IMR-90 (cell line): Measurements from ENCODE around the gene TBCEL. TPM values are rescaled to one million over a fixed set of nuclear protein-coding genes. Genes with fewer than 3 reads are reported as not detected.

Source experiments
- ATAC-seq: fragments of 200-7000 bp; cut with Tn5 transposase; 2 replicates; pipeline ENCODE4 v1.9.1; 2020; ENCODE audit warnings: low read depth, mild to moderate bottlenecking, moderate library complexity
- BruUV-seq: library from RNA; stranded (reverse); fragments of 400-500 nt; replicated peaks from 2 replicates; lab custom pipeline; 2021; lab: Mats Ljungman, UMichigan
- CTCF ChIA-PET: fragments of 300-600 bp; formaldehyde crosslinking; extraction: SDS; loops from one replicate; lab custom pipeline; 2021; ENCODE audit warnings: antibody characterized with exemption; lab: Yijun Ruan, JAX
- POLR2A ChIA-PET: fragments of 300-600 bp; sonication (Branson Sonifier 250); formaldehyde crosslinking; loops from one replicate; lab custom pipeline; 2022; ENCODE audit warnings: antibody characterized with exemption; ENCODE audit not compliant: unreplicated experiment; lab: Charles Lee
- DNase-seq: peaks from one replicate; pipeline ENCODE4 v3.0.0; 2013
- H2AFZ ChIP-seq: replicated peaks from 2 replicates; pipeline ENCODE3; 2013; ENCODE audit warnings: low read length, mild to moderate bottlenecking; ENCODE audit not compliant: poor library complexity
- H2AK5ac ChIP-seq: 2 replicates; pipeline ENCODE4 v1.6.1; 2013; ENCODE audit warnings: low read depth, low read length, inconsistent platforms
- H2AK9ac ChIP-seq: replicated peaks from 2 replicates; pipeline ENCODE3; 2013; ENCODE audit warnings: mild to moderate bottlenecking, low read depth, low read length, moderate library complexity; ENCODE audit not compliant: poor library complexity
- H2BK120ac ChIP-seq: 2 replicates; pipeline ENCODE4 v1.6.1; 2013; ENCODE audit warnings: low read depth, low read length, inconsistent platforms
- H2BK15ac ChIP-seq: 3 replicates; pipeline ENCODE4 v1.6.1; 2013; ENCODE audit warnings: low read depth, low read length, inconsistent platforms
- H2BK20ac ChIP-seq: 2 replicates; pipeline ENCODE4 v1.6.1; 2013; ENCODE audit warnings: low read depth, mild to moderate bottlenecking, inconsistent platforms, low read length, moderate library complexity
- H2BK5ac ChIP-seq: 2 replicates; pipeline ENCODE4 v1.6.1; 2013; ENCODE audit warnings: mild to moderate bottlenecking, low read depth, low read length, inconsistent platforms; ENCODE audit not compliant: poor library complexity, severe bottlenecking
- H3K14ac ChIP-seq: replicated peaks from 2 replicates; pipeline ENCODE4 v1.6.1; 2013; ENCODE audit warnings: low read depth, low read length, inconsistent platforms
- H3K18ac ChIP-seq: 2 replicates; pipeline ENCODE4 v1.6.1; 2013; ENCODE audit warnings: low read depth, low read length, control low read depth
- H3K23ac ChIP-seq: 2 replicates; pipeline ENCODE4 v1.6.1; 2013; ENCODE audit warnings: low read depth, low read length, inconsistent platforms
- H3K27ac ChIP-seq: 2 replicates; pipeline ENCODE4 v1.5.1; 2013; ENCODE audit warnings: mild to moderate bottlenecking, control low read depth, low read length; ENCODE audit not compliant: insufficient read depth
- H3K27me3 ChIP-seq: 2 replicates; pipeline ENCODE4 v1.6.1; 2013; ENCODE audit warnings: low read length; ENCODE audit not compliant: control insufficient read depth, insufficient read depth
- H3K36me3 ChIP-seq: 2 replicates; pipeline ENCODE4 v1.6.1; 2013; ENCODE audit warnings: low read length, mixed read lengths; ENCODE audit not compliant: control insufficient read depth, insufficient read depth
- H3K4ac ChIP-seq: 2 replicates; pipeline ENCODE4 v1.6.1; 2013; ENCODE audit warnings: low read depth, low read length, inconsistent platforms
- H3K4me1 ChIP-seq: 2 replicates; pipeline ENCODE4 v1.6.1; 2013; ENCODE audit warnings: low read length, mixed read lengths; ENCODE audit not compliant: control insufficient read depth, insufficient read depth
- H3K4me2 ChIP-seq: 2 replicates; pipeline ENCODE4 v1.6.1; 2013; ENCODE audit warnings: low read depth, mild to moderate bottlenecking, control low read depth, low read length, moderate library complexity
- H3K4me3 ChIP-seq: 2 replicates; pipeline ENCODE4 v1.5.1; 2013; ENCODE audit warnings: low read depth, mild to moderate bottlenecking, control low read depth, low read length, moderate library complexity; ENCODE audit not compliant: insufficient read depth
- H3K56ac ChIP-seq: 2 replicates; pipeline ENCODE4 v1.6.1; 2013; ENCODE audit warnings: low read length, inconsistent platforms; ENCODE audit not compliant: insufficient read depth; ENCODE audit errors: extremely low read depth
- H3K79me1 ChIP-seq, 2 experiments: 2 replicates each; pipeline ENCODE4 v1.6.1; 2013; ENCODE audit warnings: low read length in 2 of 2, inconsistent platforms in 1 of 2, low read depth in 1 of 2
- H3K9ac ChIP-seq: 2 replicates; pipeline ENCODE4 v1.6.1; 2013; ENCODE audit warnings: low read depth, low read length, control low read depth
- H3K9me1 ChIP-seq: 2 replicates; pipeline ENCODE4 v1.6.1; 2013; ENCODE audit warnings: low read length, inconsistent platforms; ENCODE audit not compliant: insufficient read depth
- H3K9me3 ChIP-seq: 2 replicates; pipeline ENCODE4 v1.6.1; 2013; ENCODE audit warnings: low read length; ENCODE audit not compliant: control insufficient read depth, insufficient read depth
- H4K20me1 ChIP-seq: 2 replicates; pipeline ENCODE4 v1.6.1; 2013; ENCODE audit warnings: low read length, inconsistent platforms; ENCODE audit not compliant: insufficient read depth
- H4K5ac ChIP-seq: 2 replicates; pipeline ENCODE4 v1.6.1; 2013; ENCODE audit warnings: mild to moderate bottlenecking, low read depth, low read length, control low read depth
- H4K8ac ChIP-seq, 2 experiments: 2 replicates each; pipeline ENCODE4 v1.6.1; 2013; ENCODE audit warnings: low read depth in 2 of 2, low read length in 2 of 2, control low read depth in 1 of 2, inconsistent platforms in 1 of 2
- H4K91ac ChIP-seq: 2 replicates; pipeline ENCODE4 v1.6.1; 2013; ENCODE audit warnings: low read depth, low read length, inconsistent platforms; ENCODE audit not compliant: insufficient read depth
- BHLHE40 ChIP-seq: fragments of 150-350 bp; IDR thresholded peaks from 2 replicates; pipeline ENCODE4 v1.6.1; 2016; ENCODE audit warnings: mild to moderate bottlenecking, low read depth, low read length
- CHD1 ChIP-seq: IDR thresholded peaks from 2 replicates; pipeline ENCODE4 v1.6.1; 2012; ENCODE audit warnings: low read depth, low read length, improper control_type of control experiment
- CTCF ChIP-seq: conservative IDR thresholded peaks from 2 replicates; pipeline ENCODE4 v1.5.1; 2012; ENCODE audit warnings: mild to moderate bottlenecking, low read depth, low read length, improper control_type of control experiment
- ELK1 ChIP-seq: fragments of 150-350 bp; IDR thresholded peaks from 2 replicates; pipeline ENCODE4 v1.6.1; 2016; ENCODE audit warnings: low read depth, mild to moderate bottlenecking, low read length, moderate library complexity, borderline replicate concordance
- FOS ChIP-seq: fragments of 150-350 bp; IDR thresholded peaks from 2 replicates; pipeline ENCODE4 v1.6.1; 2016; ENCODE audit warnings: low read depth, low read length
- MAFK ChIP-seq: IDR thresholded peaks from 2 replicates; pipeline ENCODE4 v1.6.1; 2012; ENCODE audit warnings: low read depth, low read length, improper control_type of control experiment
- MAZ ChIP-seq: IDR thresholded peaks from 2 replicates; pipeline ENCODE4 v1.6.1; 2012; ENCODE audit warnings: low read depth, mild to moderate bottlenecking, low read length, improper control_type of control experiment, moderate library complexity, borderline replicate concordance
- MXI1 ChIP-seq: IDR thresholded peaks from 2 replicates; pipeline ENCODE4 v1.6.1; 2012; ENCODE audit warnings: low read depth, mild to moderate bottlenecking, low read length, moderate library complexity, borderline replicate concordance
- NFE2L2 ChIP-seq: fragments of 150-350 bp; IDR thresholded peaks from 2 replicates; pipeline ENCODE4 v1.6.1; 2016; ENCODE audit warnings: low read depth, mild to moderate bottlenecking, low read length
- POLR2A ChIP-seq: IDR thresholded peaks from 2 replicates; pipeline ENCODE4 v1.6.1; 2012; ENCODE audit warnings: mild to moderate bottlenecking, low read depth, low read length
- RAD21 ChIP-seq: IDR thresholded peaks from 2 replicates; pipeline ENCODE4 v1.6.1; 2012; ENCODE audit warnings: low read length, improper control_type of control experiment
- RCOR1 ChIP-seq: IDR thresholded peaks from 2 replicates; pipeline ENCODE4 v1.6.1; 2012; ENCODE audit warnings: mild to moderate bottlenecking, low read length, improper control_type of control experiment; ENCODE audit not compliant: insufficient replicate concordance
- RFX5 ChIP-seq: IDR thresholded peaks from 2 replicates; pipeline ENCODE4 v1.8.0; 2012; ENCODE audit warnings: low read depth, mild to moderate bottlenecking, low read length, moderate library complexity
- SMC3 ChIP-seq: fragments of 150-350 bp; IDR thresholded peaks from 2 replicates; pipeline ENCODE4 v1.6.1; 2016; ENCODE audit warnings: low read depth, mild to moderate bottlenecking, antibody characterized with exemption, low read length, moderate library complexity
- USF2 ChIP-seq: fragments of 150-350 bp; IDR thresholded peaks from 2 replicates; pipeline ENCODE4 v1.6.1; 2017; ENCODE audit warnings: mild to moderate bottlenecking, antibody characterized with exemption, low read length, low read depth
- WGBS, 2 experiments: methylation state at CpG; one replicate each; pipeline versions ENCODE4 v1.1.5 to v1.1.7; 2013; ENCODE audit warnings: missing lambda C conversion rate in 2 of 2; ENCODE audit not compliant: insufficient read length in 1 of 2; ENCODE audit errors: extremely low coverage in 2 of 2; 5-methylcytosine and 5-hydroxymethylcytosine counted together
- dilution Hi-C: fragments of 300-500 bp; cut with HindIII; formaldehyde crosslinking; loops from one replicate; pipeline ENCODE4 v1.14.3; 2018; ENCODE audit warnings: low sequenced_read_pairs; ENCODE audit not compliant: unreplicated experiment
- in situ Hi-C: fragments of 300-500 bp; cut with MboI; formaldehyde crosslinking; loops from 3 replicates; pipeline ENCODE4 v1.14.3; 2019; ENCODE audit warnings: low sequenced_read_pairs, inconsistent platforms, mixed read lengths
- intact Hi-C: fragments of 100-400 bp; cut with micrococcal nuclease; formaldehyde crosslinking; loops from 2 replicates; pipeline ENCODE4 v1.10.0; 2022
- polyA plus RNA-seq, 3 experiments: library from polyadenylated mRNA; depleted of rRNA; stranded (reverse); fragments of >200 nt; gene quantifications; 2 replicates each; pipeline ENCODE4 v1.2.3, GENCODE V29; 2012; ENCODE audit warnings: low replicate concordance in 1 of 3
- total RNA-seq: library from RNA; depleted of rRNA; stranded (reverse); fragments of >200 nt; gene quantifications from 2 replicates; pipeline ENCODE4 v1.2.3, GENCODE V29; 2012

TBCEL gene
- total and polyA plus RNA-seq, 2 of the 4 experiments (the other 2 are of a cell fraction), result 7.1 to 21.0 TPM

GRCh38 chr11:121090145-121090721 lies 66.3 kb downstream of the TBCEL start:
- H2BK5ac ChIP-seq, result no peak overlapping the region
- H2BK15ac ChIP-seq, result no peak overlapping the region
- no peaks in the 10 kb centered on the region for H4K20me1 ChIP-seq
- no peaks in the 10 kb centered on the region for H3K4me1 ChIP-seq
- H3K36me3 ChIP-seq, result peaks cover 3% of the 10 kb centered on the region
- H4K8ac ChIP-seq, result no peak overlapping the region
- no peak overlapping the region for H2BK120ac ChIP-seq
- H3K4ac ChIP-seq, result no peak overlapping the region
- H3K14ac ChIP-seq, result no peak overlapping the region
- no peaks in the 10 kb centered on the region for H3K9me3 ChIP-seq
- ATAC-seq, result no peak
- no peak overlapping the region for H3K56ac ChIP-seq
- H3K27ac ChIP-seq, result no peak overlapping the region
- H3K4me2 ChIP-seq, result no peak overlapping the region
- ChIA-PET CTCF (no interaction called here), POLR2A (no interaction called here)
- no peak overlapping the region for H4K5ac ChIP-seq
- no TSS peak for BruUV-seq
- no peak for DNase-seq
- no peak overlapping the region for H3K23ac ChIP-seq
- TF ChIP-seq RAD21 (no peak), SMC3 (no peak), RFX5 (no peak), MXI1 (no peak), USF2 (no peak), FOS (no peak), CTCF (no peak), ELK1 (no peak), MAFK (no peak), POLR2A (no peak), RCOR1 (no peak), MAZ (no peak), NFE2L2 (no peak), CHD1 (no peak), BHLHE40 (no peak)
- no peak overlapping the region for H2AFZ ChIP-seq
- no peaks in the 10 kb centered on the region for H3K79me1 ChIP-seq
- H2AK5ac ChIP-seq, result no peak overlapping the region
- intact Hi-C loops (no loop called here), dilution Hi-C loops (no loop called here), in situ Hi-C loops (loop anchor here (10.0 kb wide), 1 partner anchor 585 kb away; no protein-coding TSS in a partner anchor)
- no peaks in the 10 kb centered on the region; the same call in 1 of the 2 replicates for H3K9me1 ChIP-seq
- no peak overlapping the region for H3K18ac ChIP-seq
- no peak overlapping the region for H2AK9ac ChIP-seq
- no CpG with 5 or more reads among the region's 5 CpGs for WGBS, 2 experiments
- no peak overlapping the region for H3K9ac ChIP-seq
- H3K4me3 ChIP-seq, result no peak overlapping the region
- no peak overlapping the region for H4K91ac ChIP-seq
- peaks cover 2% of the 10 kb centered on the region; the same call in 1 of the 2 replicates for H3K27me3 ChIP-seq
- H2BK20ac ChIP-seq, result no peak overlapping the region
